Skin epidermis (tissue), 12 donors: ENCODE results near the gene ZFHX2.

Source experiments
- H3K27ac ChIP-seq, 21 experiments: fragments of 200-600 bp; sonication (generic) in 11 of 21; one replicate each; pipeline ENCODE4 v1.5.0; 2020; ENCODE audit warnings: mild to moderate bottlenecking in 3 of 21, inconsistent platforms in 2 of 21, moderate library complexity in 2 of 21
- H3K4me3 ChIP-seq, 7 experiments: fragments of 200-600 bp; sonication (generic) in 2 of 7; one replicate each; pipeline ENCODE4 v1.5.0; 2020; ENCODE audit warnings: inconsistent platforms in 2 of 7, mild to moderate bottlenecking in 2 of 7, moderate library complexity in 1 of 7

Gene ZFHX2

GRCh38 chr14:23577004-23577681 lies 25.6 kb upstream of the ZFHX2 start:
- Histone ChIP-seq H3K27ac (no peak overlapping the region), H3K4me3 (peak overlapping the region in 3 of 7 experiments; percentile 5 to 23 (median 16))

GRCh38 chr14:23573384-23574015 lies 21.9 kb upstream of the ZFHX2 start:
- H3K27ac ChIP-seq = peak overlapping the region in 2 of 21 experiments; percentile 5 to 8

GRCh38 chr14:23572836-23573235 lies 21.3 kb upstream of the ZFHX2 start:
- peak overlapping the region in 3 of 21 experiments; percentile 5 to 55 (median 31) for H3K27ac ChIP-seq
- no peak overlapping the region for H3K4me3 ChIP-seq

More at GRCh38 chr14:23573384-23574015, 21.9 kb upstream of the ZFHX2 start:
- H3K4me3 ChIP-seq = no peak overlapping the region

GRCh38 chr14:23572524-23572828 lies 20.9 kb upstream of the ZFHX2 start:
- peak overlapping the region in 7 of 21 experiments; percentile 5 to 55 (median 31) for H3K27ac ChIP-seq

GRCh38 chr14:23571701-23572523 lies 20.3 kb upstream of the ZFHX2 start:
- H3K27ac ChIP-seq = peak overlapping the region in 9 of 21 experiments; percentile 6 to 55 (median 47)

More at GRCh38 chr14:23572524-23572828, 20.9 kb upstream of the ZFHX2 start:
- H3K4me3 ChIP-seq = no peak overlapping the region

GRCh38 chr14:23570806-23571483 lies 19.4 kb upstream of the ZFHX2 start:
- peak overlapping the region in 1 of 21 experiments; percentile 50 for H3K27ac ChIP-seq
- no peak overlapping the region for H3K4me3 ChIP-seq

More at GRCh38 chr14:23571701-23572523, 20.3 kb upstream of the ZFHX2 start:
- H3K4me3 ChIP-seq = no peak overlapping the region

- no peak overlapping the region for H3K4me3 ChIP-seq
- peak overlapping the region in 8 of 21 experiments; percentile 7 to 87 (median 59) for H3K27ac ChIP-seq
Observed at GRCh38 chr14:23569443-23570151, 18.0 kb upstream of the ZFHX2 start.

GRCh38 chr14:23568600-23569331 lies 17.2 kb upstream of the ZFHX2 start:
- H3K27ac ChIP-seq = peak overlapping the region in 15 of 21 experiments; percentile 7 to 95 (median 82)
- H3K4me3 ChIP-seq = no peak overlapping the region

- Histone ChIP-seq H3K4me3 (peak overlapping the region; percentile 38 to 72 (median 52)), H3K27ac (peak overlapping the region in 20 of 21 experiments; percentile 7 to 95 (median 82))
Observed at GRCh38 chr14:23568021-23568599, 16.5 kb upstream of the ZFHX2 start.

GRCh38 chr14:23567186-23568020 lies 15.8 kb upstream of the ZFHX2 start, which contains the start of gene AP1G2:
AP1G2 (minus strand) TSS chr14:23567791; CDS start chr14:23567314, 477 bp downstream.
- Histone ChIP-seq H3K27ac (peak within 1 kb of the TSS in 20 of 21 experiments; percentile 69 to 95 (median 82)), H3K4me3 (peak within 1 kb of the TSS; percentile 38 to 72 (median 52))

GRCh38 chr14:23566778-23567185 lies 15.2 kb upstream of the ZFHX2 start:
- Histone ChIP-seq H3K4me3 (peak overlapping the region; percentile 38 to 72 (median 52)), H3K27ac (peak overlapping the region in 20 of 21 experiments; percentile 69 to 95 (median 82))

- H3K27ac ChIP-seq = peak overlapping the region in 7 of 21 experiments; percentile 78 to 90 (median 87)
- H3K4me3 ChIP-seq = peak overlapping the region in 5 of 7 experiments; percentile 38 to 61 (median 49)
Observed at GRCh38 chr14:23566112-23566777, 14.7 kb upstream of the ZFHX2 start.

GRCh38 chr14:23565626-23566025 lies 14.1 kb upstream of the ZFHX2 start:
- Histone ChIP-seq H3K4me3 (no peak overlapping the region), H3K27ac (no peak overlapping the region)

GRCh38 chr14:23564876-23565275 lies 13.3 kb upstream of the ZFHX2 start:
- Histone ChIP-seq H3K27ac (no peak overlapping the region), H3K4me3 (no peak overlapping the region)

- H3K27ac ChIP-seq = no peak overlapping the region
Observed at GRCh38 chr14:23564181-23564812, 12.7 kb upstream of the ZFHX2 start.

More at GRCh38 chr14:23564181-23564812, 12.7 kb upstream of the ZFHX2 start:
- H3K4me3 ChIP-seq = no peak overlapping the region
